ENCODE data around the gene ABHD4. TPM values are rescaled to one million over a fixed set of nuclear protein-coding genes. Genes with fewer than 3 reads are reported as not detected.

ABHD4 gene
- total and polyA plus RNA-seq, 2 of the 4 experiments (the other 2 are of a cell fraction): 5.0 to 22.0 TPM

DNA sequence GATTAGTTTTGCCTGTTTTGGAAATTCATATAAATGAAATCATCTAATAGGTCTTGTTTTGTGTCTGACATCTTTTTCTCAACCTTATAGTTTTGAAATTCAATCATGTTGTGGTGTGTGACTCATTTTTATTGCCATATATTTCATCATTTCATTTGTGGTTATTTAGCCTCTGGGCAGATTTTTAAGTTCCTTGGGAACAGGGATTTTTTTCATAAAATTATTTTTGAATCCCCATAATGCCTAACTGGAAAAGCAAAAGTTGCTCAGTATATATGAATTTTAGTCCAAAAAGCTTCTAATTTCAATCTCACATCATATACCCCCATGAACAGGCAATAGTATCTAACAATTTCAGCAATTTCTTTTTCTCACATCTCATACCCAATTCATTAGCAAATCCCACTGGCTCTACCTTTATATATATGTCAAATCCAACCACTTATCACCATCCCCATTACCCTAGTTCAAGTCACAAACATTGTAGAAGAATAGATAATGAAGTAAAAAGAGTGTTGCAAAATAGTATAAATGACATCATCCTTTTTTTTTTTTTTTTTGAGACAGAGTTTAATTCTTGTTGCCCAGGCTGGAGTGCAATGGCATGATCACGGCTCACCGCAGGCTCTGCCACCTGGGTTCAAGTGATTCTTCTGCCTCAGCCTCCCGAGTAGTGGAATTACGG, 48.6 kb downstream of the ABHD4 start:
- dilution Hi-C loops (cut with HindIII; ENCODE audit: low sequenced_read_pairs, unreplicated experiment) (no loop called here), intact Hi-C loops (cut with micrococcal nuclease) (no loop called here), in situ Hi-C loops (cut with MboI; ENCODE audit: low sequenced_read_pairs) (no loop called here)
- no peak overlapping the region for H2BK5ac ChIP-seq (ENCODE audit: low read depth, low read length, poor library complexity, severe bottlenecking)
- ATAC-seq (ENCODE audit: low read depth): peak; percentile 40
- H4K8ac ChIP-seq (ENCODE audit: low read depth in 2 of 2, low read length in 2 of 2): peak overlapping the region in 1 of 2 experiments; percentile 50; a peak in 1 of 4 replicates
- H3K4me2 ChIP-seq (ENCODE audit: low read depth, low read length): no peak overlapping the region
- H3K23ac ChIP-seq (ENCODE audit: low read depth, low read length): no peak overlapping the region
- ChIA-PET CTCF (interaction anchor here (1.2 kb wide), 1 partner anchor 90 kb away, joined by 3 read pairs; no protein-coding TSS in a partner anchor), POLR2A (ENCODE audit: unreplicated experiment) (no interaction called here)
- no peak overlapping the region for H3K14ac ChIP-seq (replicated peaks; ENCODE audit: low read depth, low read length)
- DNase-seq: peak; percentile 79
- H3K9me1 ChIP-seq (ENCODE audit: insufficient read depth, low read length): no peaks in the 10 kb centered on the region
- peak overlapping the region; percentile 27; the same call in 1 of the 2 replicates for H3K18ac ChIP-seq (ENCODE audit: low read depth, low read length)
- peaks cover 2% of the 10 kb centered on the region; the same call in 1 of the 2 replicates for H3K4me1 ChIP-seq (ENCODE audit: control insufficient read depth, insufficient read depth, low read length)
- no peak overlapping the region for H2AFZ ChIP-seq (replicated peaks; ENCODE audit: low read length, poor library complexity)
- no peak overlapping the region for H4K5ac ChIP-seq (ENCODE audit: low read depth, low read length)
- no peaks in the 10 kb centered on the region for H4K20me1 ChIP-seq (ENCODE audit: insufficient read depth, low read length)
- H3K4me3 ChIP-seq (ENCODE audit: insufficient read depth, low read depth, low read length): no peak overlapping the region
- H3K36me3 ChIP-seq (ENCODE audit: control insufficient read depth, insufficient read depth, low read length): no peaks in the 10 kb centered on the region
- no peaks in the 10 kb centered on the region for H3K9me3 ChIP-seq (ENCODE audit: control insufficient read depth, insufficient read depth, low read length)
- H3K27ac ChIP-seq (ENCODE audit: insufficient read depth, low read length): no peak overlapping the region
- H2AK9ac ChIP-seq (replicated peaks; ENCODE audit: low read depth, low read length, poor library complexity): no peak overlapping the region
- no peaks in the 10 kb centered on the region for H3K79me1 ChIP-seq (ENCODE audit: low read depth in 1 of 2, low read length in 2 of 2)
- H2BK15ac ChIP-seq (ENCODE audit: low read depth, low read length): no peak overlapping the region
- no peak overlapping the region for H2BK120ac ChIP-seq (ENCODE audit: low read depth, low read length)
- H2AK5ac ChIP-seq (ENCODE audit: low read depth, low read length): no peak overlapping the region
- H2BK20ac ChIP-seq (ENCODE audit: low read depth, low read length): peak overlapping the region; percentile 57; the same call in 1 of the 2 replicates
- WGBS, 2 experiments (ENCODE audit: extremely low coverage in 2 of 2, insufficient read length in 1 of 2): no CpG with 5 or more reads among the region's 4 CpGs
- H3K27me3 ChIP-seq (ENCODE audit: control insufficient read depth, insufficient read depth, low read length): peaks cover 6% of the 10 kb centered on the region; the same call in 1 of the 2 replicates
- no peak overlapping the region; the same call in 1 of the 2 replicates for H4K91ac ChIP-seq (ENCODE audit: insufficient read depth, low read depth, low read length)
- TF ChIP-seq FOS (IDR thresholded peaks at IDR 0.05; ENCODE audit: low read depth, low read length) (peak; percentile 64; the same call in 1 of the 2 replicates), RFX5 (IDR thresholded peaks at IDR 0.05; ENCODE audit: low read depth, low read length) (no peak), BHLHE40 (IDR thresholded peaks at IDR 0.05; ENCODE audit: low read depth, low read length) (no peak), NFE2L2 (IDR thresholded peaks at IDR 0.05; ENCODE audit: low read depth, low read length) (no peak), CEBPB (IDR thresholded peaks at IDR 0.05; ENCODE audit: low read depth, low read length) (peak; percentile 91), SMC3 (IDR thresholded peaks at IDR 0.05; ENCODE audit: low read depth, low read length) (no peak), CHD1 (IDR thresholded peaks at IDR 0.05; ENCODE audit: low read depth, low read length) (no peak), USF2 (IDR thresholded peaks at IDR 0.05; ENCODE audit: low read depth, low read length) (no peak)
- TF ChIP-seq, protein P1, sequence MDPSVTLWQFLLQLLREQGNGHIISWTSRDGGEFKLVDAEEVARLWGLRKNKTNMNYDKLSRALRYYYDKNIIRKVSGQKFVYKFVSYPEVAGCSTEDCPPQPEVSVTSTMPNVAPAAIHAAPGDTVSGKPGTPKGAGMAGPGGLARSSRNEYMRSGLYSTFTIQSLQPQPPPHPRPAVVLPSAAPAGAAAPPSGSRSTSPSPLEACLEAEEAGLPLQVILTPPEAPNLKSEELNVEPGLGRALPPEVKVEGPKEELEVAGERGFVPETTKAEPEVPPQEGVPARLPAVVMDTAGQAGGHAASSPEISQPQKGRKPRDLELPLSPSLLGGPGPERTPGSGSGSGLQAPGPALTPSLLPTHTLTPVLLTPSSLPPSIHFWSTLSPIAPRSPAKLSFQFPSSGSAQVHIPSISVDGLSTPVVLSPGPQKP (IDR thresholded peaks at IDR 0.05; ENCODE audit: borderline replicate concordance, low read depth, low read length): no peak
- no peak overlapping the region for H3K9ac ChIP-seq (ENCODE audit: low read depth, low read length)
- no peak overlapping the region for H3K4ac ChIP-seq (ENCODE audit: low read depth, low read length)
- no TSS peak for BruUV-seq (replicated peaks)
- no peak overlapping the region for H3K56ac ChIP-seq (ENCODE audit: extremely low read depth, insufficient read depth, low read length)
